Coronary artery (tissue), 2 donors: ENCODE results near the gene BCR.

Source experiments
- DNase-seq: peaks from one replicate; pipeline ENCODE4 v3.0.0-alpha.2; 2017; ENCODE audit warnings: low spot score
- H3K27ac ChIP-seq, 2 donors: fragments of 200-600 bp; sonication (generic); one replicate each; pipeline ENCODE4 v1.5.1; 2016 to 2019
- H3K4me3 ChIP-seq: fragments of 200-600 bp; sonication (generic); 2 replicates; pipeline ENCODE4 v1.5.1; 2016; ENCODE audit warnings: mild to moderate bottlenecking, moderate library complexity
- TF ChIP-seq, protein P1 (sequence below): fragments of 200-600 bp; sonication (generic); IDR thresholded peaks from one replicate; pipeline ENCODE4 v1.5.1; 2019; ENCODE audit warnings: antibody characterized with exemption

Gene BCR

DNA sequence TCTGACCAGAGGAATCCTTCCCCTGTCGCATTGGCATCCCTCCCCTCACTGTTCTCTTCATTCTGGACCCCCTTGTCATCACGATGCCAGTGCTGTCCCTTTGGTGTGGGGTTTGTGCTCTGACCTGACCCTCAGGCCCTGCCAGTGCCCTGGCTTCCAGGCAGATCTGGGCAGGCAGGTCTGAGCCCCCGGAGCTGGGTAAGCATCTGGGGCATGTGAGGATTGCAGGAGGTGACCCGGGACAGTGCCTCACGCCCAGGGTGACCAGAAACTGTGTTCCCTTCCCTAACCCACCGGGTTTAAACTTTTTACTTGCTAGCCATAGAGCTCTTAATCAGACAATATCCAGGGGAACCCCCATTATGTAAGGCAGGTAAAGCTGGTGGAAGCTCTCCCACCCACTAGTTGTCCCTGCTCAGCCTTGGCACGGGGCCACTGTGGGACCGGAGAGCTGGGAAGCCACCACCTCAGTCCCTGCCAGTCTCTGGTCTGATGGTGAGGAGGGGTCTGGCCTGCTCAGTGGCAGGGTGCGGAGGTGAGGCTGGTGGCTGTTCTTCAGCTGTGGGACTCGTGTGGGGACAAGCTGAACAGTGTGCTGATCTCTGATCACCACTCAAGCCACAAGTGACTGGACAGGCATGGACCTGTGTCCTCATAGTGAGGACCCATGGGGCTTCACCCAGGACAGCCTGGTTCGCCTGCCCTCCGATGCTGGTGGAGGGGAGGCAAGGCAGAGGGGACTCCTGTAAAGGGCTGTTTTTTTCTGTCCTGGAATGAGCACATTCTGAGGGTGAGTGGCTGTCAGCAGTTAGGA, 38.0 kb downstream of the BCR start:
- Histone ChIP-seq H3K4me3 (peak overlapping the region; percentile 10), H3K27ac (peak overlapping the region; percentile 13 to 78)
- TF ChIP-seq, protein P1, sequence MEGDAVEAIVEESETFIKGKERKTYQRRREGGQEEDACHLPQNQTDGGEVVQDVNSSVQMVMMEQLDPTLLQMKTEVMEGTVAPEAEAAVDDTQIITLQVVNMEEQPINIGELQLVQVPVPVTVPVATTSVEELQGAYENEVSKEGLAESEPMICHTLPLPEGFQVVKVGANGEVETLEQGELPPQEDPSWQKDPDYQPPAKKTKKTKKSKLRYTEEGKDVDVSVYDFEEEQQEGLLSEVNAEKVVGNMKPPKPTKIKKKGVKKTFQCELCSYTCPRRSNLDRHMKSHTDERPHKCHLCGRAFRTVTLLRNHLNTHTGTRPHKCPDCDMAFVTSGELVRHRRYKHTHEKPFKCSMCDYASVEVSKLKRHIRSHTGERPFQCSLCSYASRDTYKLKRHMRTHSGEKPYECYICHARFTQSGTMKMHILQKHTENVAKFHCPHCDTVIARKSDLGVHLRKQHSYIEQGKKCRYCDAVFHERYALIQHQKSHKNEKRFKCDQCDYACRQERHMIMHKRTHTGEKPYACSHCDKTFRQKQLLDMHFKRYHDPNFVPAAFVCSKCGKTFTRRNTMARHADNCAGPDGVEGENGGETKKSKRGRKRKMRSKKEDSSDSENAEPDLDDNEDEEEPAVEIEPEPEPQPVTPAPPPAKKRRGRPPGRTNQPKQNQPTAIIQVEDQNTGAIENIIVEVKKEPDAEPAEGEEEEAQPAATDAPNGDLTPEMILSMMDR: no peak
- no peak for DNase-seq

DNA sequence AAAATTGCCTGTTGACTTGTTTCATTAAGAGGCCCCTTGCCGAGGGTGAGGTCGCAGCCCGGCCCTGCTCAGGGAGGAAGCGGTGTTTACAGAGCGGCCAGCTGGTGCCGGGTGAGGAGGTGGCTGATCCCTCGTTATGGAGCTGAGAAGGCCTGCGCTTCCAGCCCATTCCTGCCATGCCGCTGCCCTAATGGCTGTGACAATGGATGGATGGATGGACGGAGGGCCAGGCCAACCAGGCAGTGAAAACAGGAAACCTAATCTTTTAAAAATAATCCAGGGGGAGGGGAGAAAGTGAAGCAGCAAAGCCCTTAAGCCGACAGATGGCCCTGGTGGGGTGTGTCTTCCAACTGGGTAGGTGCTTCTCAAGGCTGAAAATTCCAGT, 38.5 kb downstream of the BCR start:
- no peak for DNase-seq
- TF ChIP-seq, protein P1: no peak
- Histone ChIP-seq H3K27ac (peak overlapping the region; percentile 13 to 78), H3K4me3 (peak overlapping the region; percentile 10)

GRCh38 chr22:23219317-23219716, 39.0 kb downstream of the BCR start:
- Histone ChIP-seq H3K27ac (peak overlapping the region in 1 of 2 donors; percentile 78), H3K4me3 (peak overlapping the region; percentile 10)
- TF ChIP-seq, protein P1: no peak

GRCh38 chr22:23219822-23220484, 39.6 kb downstream of the BCR start:
- Histone ChIP-seq H3K4me3 (peak overlapping the region; percentile 16), H3K27ac (peak overlapping the region in 1 of 2 donors; percentile 78)
- no peak for DNase-seq
- TF ChIP-seq, protein P1: no peak

More at GRCh38 chr22:23219317-23219716, 39.0 kb downstream of the BCR start:
- DNase-seq: no peak

DNA sequence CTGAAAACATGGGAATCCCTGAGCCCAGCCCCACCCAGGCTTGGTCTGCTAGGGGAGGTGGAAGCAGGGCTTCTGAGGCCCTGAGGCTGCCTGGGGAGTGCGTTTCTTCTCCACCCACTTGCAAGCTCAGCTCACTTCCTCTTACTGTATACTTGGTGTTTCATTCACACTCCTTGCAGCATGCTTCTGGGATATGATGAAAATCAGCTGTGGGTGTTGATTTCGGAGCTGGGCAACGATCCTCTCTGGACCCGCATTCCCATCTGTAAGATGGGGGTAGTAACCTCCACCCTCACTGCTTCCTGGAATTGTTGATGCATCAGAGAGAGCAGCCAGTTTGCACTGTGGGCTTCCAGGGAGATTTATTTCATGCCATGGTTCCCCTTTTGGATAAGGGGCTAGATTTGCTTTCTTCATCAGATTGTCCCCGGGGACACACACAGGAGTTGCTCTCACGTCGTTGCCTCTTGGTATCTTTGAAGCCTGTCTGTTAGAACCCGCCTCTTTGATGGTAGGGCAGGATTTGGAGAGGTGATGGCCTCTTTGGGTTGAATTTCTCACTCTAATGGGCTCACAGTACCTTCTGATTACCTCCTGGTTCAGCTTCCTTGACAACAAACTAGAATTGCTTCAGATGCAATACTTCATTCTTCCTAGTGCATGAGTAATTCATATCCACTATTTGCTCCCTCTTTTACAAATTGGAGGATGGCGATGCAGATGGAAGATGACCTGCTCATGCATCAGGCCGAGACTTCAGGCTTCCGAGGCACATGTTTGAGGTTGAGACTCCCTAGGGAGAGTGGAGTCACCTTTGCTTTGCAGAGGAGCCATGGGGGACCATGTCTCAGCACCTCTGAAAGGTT, 40.4 kb downstream of the BCR start:
- peak overlapping the region in 1 of 2 donors; percentile 78 for H3K27ac ChIP-seq
- peak overlapping the region; percentile 16 for H3K4me3 ChIP-seq
- TF ChIP-seq, protein P1: no peak
- DNase-seq: no peak

DNA sequence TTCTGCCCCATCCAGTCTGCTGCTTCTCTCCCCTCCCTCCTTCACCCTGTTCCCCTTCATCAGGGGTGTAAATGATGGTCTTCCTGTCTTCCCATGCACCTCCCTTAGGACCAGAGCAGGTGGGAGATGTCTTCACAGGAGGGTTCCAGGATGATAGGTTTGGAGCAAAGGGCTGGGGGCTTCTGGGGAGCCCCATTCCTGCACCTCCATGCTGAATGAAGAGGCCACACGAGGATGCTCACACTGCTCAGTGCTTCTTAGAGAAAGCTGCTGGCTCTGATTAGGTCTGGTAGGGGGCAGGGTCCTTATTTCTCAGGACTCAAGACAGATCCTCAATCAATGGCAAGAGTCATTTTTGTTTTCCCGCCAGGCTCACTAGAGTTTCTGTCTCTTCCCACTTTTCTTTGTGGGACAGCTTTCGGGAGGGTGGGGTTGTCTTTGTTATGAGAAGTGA, 41.1 kb downstream of the BCR start:
- no peak for DNase-seq
- TF ChIP-seq, protein P1: no peak
- Histone ChIP-seq H3K4me3 (no peak overlapping the region), H3K27ac (peak overlapping the region in 1 of 2 donors; percentile 78)
